Mesendoderm (in vitro differentiated cells): ENCODE data around the gene TP53AIP1.

Experiments used
- DNase-seq: peaks from one replicate; pipeline ENCODE4 v3.0.0; 2013
- H2AK5ac ChIP-seq: 2 replicates; pipeline ENCODE4 v1.6.1; 2013; ENCODE audit warnings: low read length, inconsistent platforms
- H2BK120ac ChIP-seq: 2 replicates; pipeline ENCODE4 v1.6.1; 2013; ENCODE audit warnings: low read depth, mild to moderate bottlenecking, low read length, moderate library complexity, mixed read lengths
- H2BK15ac ChIP-seq: replicated peaks from 2 replicates; pipeline ENCODE4 v1.6.1; 2013; ENCODE audit warnings: low read depth, mild to moderate bottlenecking, moderate library complexity
- H2BK5ac ChIP-seq: 2 replicates; pipeline ENCODE4 v1.6.1; 2013; ENCODE audit warnings: low read length, inconsistent platforms
- H3K18ac ChIP-seq: 2 replicates; pipeline ENCODE4 v1.6.1; 2013; ENCODE audit warnings: mild to moderate bottlenecking, low read length, mixed read lengths
- H3K23ac ChIP-seq: one replicate; pipeline ENCODE4 v1.6.1; 2013; ENCODE audit warnings: low read length
- H3K27ac ChIP-seq: 2 replicates; pipeline ENCODE4 v1.5.1; 2013; ENCODE audit warnings: low read depth, mild to moderate bottlenecking, inconsistent platforms, low read length, moderate library complexity
- H3K27me3 ChIP-seq: 2 replicates; pipeline ENCODE4 v1.6.1; 2013; ENCODE audit warnings: low read length, control low read depth, mild to moderate bottlenecking, inconsistent platforms; ENCODE audit not compliant: insufficient read depth, poor library complexity
- H3K36me3 ChIP-seq: 2 replicates; pipeline ENCODE4 v1.6.1; 2013; ENCODE audit warnings: low read length, inconsistent platforms; ENCODE audit not compliant: control insufficient read depth, insufficient read depth
- H3K4ac ChIP-seq: one replicate; pipeline ENCODE4 v1.6.1; 2013; ENCODE audit warnings: low read depth, mild to moderate bottlenecking, low read length, moderate library complexity
- H3K4me1 ChIP-seq: 2 replicates; pipeline ENCODE4 v1.6.1; 2013; ENCODE audit warnings: low read depth, low read length, inconsistent platforms; ENCODE audit not compliant: control insufficient read depth
- H3K4me2 ChIP-seq: 2 replicates; pipeline ENCODE4 v1.6.1; 2013; ENCODE audit warnings: low read length
- H3K4me3 ChIP-seq: 2 replicates; pipeline ENCODE4 v1.5.1; 2013; ENCODE audit warnings: mild to moderate bottlenecking, low read length
- H3K56ac ChIP-seq: one replicate; pipeline ENCODE4 v1.6.1; 2013; ENCODE audit warnings: low read length
- H3K79me1 ChIP-seq: 2 replicates; pipeline ENCODE4 v1.6.1; 2013; ENCODE audit warnings: low read length, inconsistent platforms
- H3K79me2 ChIP-seq: 2 replicates; pipeline ENCODE4 v1.6.1; 2013; ENCODE audit warnings: mild to moderate bottlenecking, low read length; ENCODE audit not compliant: control insufficient read depth, insufficient read depth
- H3K9ac ChIP-seq: 2 replicates; pipeline ENCODE4 v1.6.1; 2013; ENCODE audit warnings: low read length, inconsistent platforms
- H4K5ac ChIP-seq: one replicate; pipeline ENCODE4 v1.6.1; 2013; ENCODE audit warnings: low read length
- H4K8ac ChIP-seq: one replicate; pipeline ENCODE4 v1.6.1; 2013; ENCODE audit warnings: low read depth, mild to moderate bottlenecking, control low read depth, low read length, moderate library complexity
- WGBS: extraction: QIAGEN DNeasy Blood & Tissue Kit; methylation state at CpG from one replicate; pipeline ENCODE4 v1.1.7; 2013; ENCODE audit warnings: low lambda C conversion rate, missing lambda C conversion rate; ENCODE audit not compliant: insufficient coverage; ENCODE audit errors: extremely low coverage; 5-methylcytosine and 5-hydroxymethylcytosine counted together

The TP53AIP1 gene

GRCh38 chr11:128970598-128971190 lies 28.0 kb upstream of the TP53AIP1 start:
- Histone ChIP-seq H2BK15ac (no peak overlapping the region), H4K8ac (no peak overlapping the region), H4K5ac (no peak overlapping the region), H2BK5ac (no peak overlapping the region), H3K4me3 (no peak overlapping the region), H3K36me3 (peaks cover 2% of the 10 kb centered on the region), H3K27me3 (no peaks in the 10 kb centered on the region), H3K4me2 (no peak overlapping the region), H3K9ac (no peak overlapping the region), H3K4me1 (peaks cover 2% of the 10 kb centered on the region), H2BK120ac (no peak overlapping the region), H3K18ac (no peak overlapping the region), H3K23ac (no peak overlapping the region), H3K4ac (no peak overlapping the region), H3K79me1 (no peaks in the 10 kb centered on the region), H3K56ac (no peak overlapping the region), H3K27ac (no peak overlapping the region), H3K79me2 (no peaks in the 10 kb centered on the region), H2AK5ac (no peak overlapping the region)
- DNase-seq, result no peak
- WGBS, result no CpG with 5 or more reads among the region's 13 CpGs

- H2BK5ac ChIP-seq, result no peak overlapping the region
- no peak overlapping the region for H3K4me3 ChIP-seq
- no peak overlapping the region for H4K8ac ChIP-seq
- H3K56ac ChIP-seq, result no peak overlapping the region
- H3K23ac ChIP-seq, result no peak overlapping the region
- H2BK120ac ChIP-seq, result no peak overlapping the region
- no peak overlapping the region for H3K18ac ChIP-seq
- no peak overlapping the region for H2BK15ac ChIP-seq
- no peaks in the 10 kb centered on the region for H3K36me3 ChIP-seq
- no peak overlapping the region for H4K5ac ChIP-seq
- peak; percentile 12 for DNase-seq
- H3K4me1 ChIP-seq, result peaks cover 3% of the 10 kb centered on the region
- no peak overlapping the region for H3K4ac ChIP-seq
- H3K9ac ChIP-seq, result no peak overlapping the region
- no peak overlapping the region for H3K4me2 ChIP-seq
- H3K79me1 ChIP-seq, result no peaks in the 10 kb centered on the region
- H2AK5ac ChIP-seq, result no peak overlapping the region
- H3K27me3 ChIP-seq, result no peaks in the 10 kb centered on the region
- no CpG with 5 or more reads among the region's 9 CpGs for WGBS
- H3K79me2 ChIP-seq, result no peaks in the 10 kb centered on the region
- no peak overlapping the region for H3K27ac ChIP-seq
These were observed 26.2 kb upstream of the TP53AIP1 start for GRCh38 chr11:128968916-128969315.

GRCh38 chr11:128967578-128967977 lies 24.9 kb upstream of the TP53AIP1 start:
- H3K27me3 ChIP-seq, result no peaks in the 10 kb centered on the region
- H3K18ac ChIP-seq, result no peak overlapping the region
- no peak overlapping the region for H4K5ac ChIP-seq
- no peak overlapping the region for H3K27ac ChIP-seq
- H3K4ac ChIP-seq, result no peak overlapping the region
- H3K56ac ChIP-seq, result no peak overlapping the region
- H3K79me2 ChIP-seq, result no peaks in the 10 kb centered on the region
- no peak overlapping the region for H2AK5ac ChIP-seq
- no peak overlapping the region for H2BK120ac ChIP-seq
- no peak overlapping the region for H2BK15ac ChIP-seq
- no peak overlapping the region for H3K4me2 ChIP-seq
- peaks cover 6% of the 10 kb centered on the region for H3K4me1 ChIP-seq
- no peak for DNase-seq
- H3K36me3 ChIP-seq, result no peaks in the 10 kb centered on the region
- H2BK5ac ChIP-seq, result no peak overlapping the region
- H3K9ac ChIP-seq, result no peak overlapping the region
- no CpG with 5 or more reads among the region's 6 CpGs for WGBS
- H3K79me1 ChIP-seq, result no peaks in the 10 kb centered on the region
- no peak overlapping the region for H3K23ac ChIP-seq
- H4K8ac ChIP-seq, result no peak overlapping the region
- no peak overlapping the region for H3K4me3 ChIP-seq

- no peak overlapping the region for H4K8ac ChIP-seq
These were observed 22.8 kb upstream of the TP53AIP1 start for GRCh38 chr11:128965485-128965884.

GRCh38 chr11:128964463-128964930 lies 21.8 kb upstream of the TP53AIP1 start:
- H3K23ac ChIP-seq, result no peak overlapping the region
- no peak overlapping the region for H2BK120ac ChIP-seq
- H3K4ac ChIP-seq, result no peak overlapping the region
- peaks cover 6% of the 10 kb centered on the region for H3K4me1 ChIP-seq
- no peak overlapping the region for H3K4me2 ChIP-seq
- DNase-seq, result peak; percentile 84
- H3K79me2 ChIP-seq, result no peaks in the 10 kb centered on the region
- no CpG with 5 or more reads among the region's 7 CpGs for WGBS
- H3K4me3 ChIP-seq, result no peak overlapping the region
- no peak overlapping the region for H3K18ac ChIP-seq
- no peak overlapping the region for H2BK15ac ChIP-seq
- no peaks in the 10 kb centered on the region for H3K79me1 ChIP-seq
- no peaks in the 10 kb centered on the region for H3K27me3 ChIP-seq
- H4K8ac ChIP-seq, result no peak overlapping the region
- H3K27ac ChIP-seq, result no peak overlapping the region
- H3K36me3 ChIP-seq, result no peaks in the 10 kb centered on the region
- no peak overlapping the region for H3K56ac ChIP-seq
- no peak overlapping the region for H2BK5ac ChIP-seq
- no peak overlapping the region for H3K9ac ChIP-seq
- H4K5ac ChIP-seq, result no peak overlapping the region
- no peak overlapping the region for H2AK5ac ChIP-seq

More at GRCh38 chr11:128965485-128965884, 22.8 kb upstream of the TP53AIP1 start:
- Histone ChIP-seq H3K56ac (no peak overlapping the region), H3K4me1 (peaks cover 6% of the 10 kb centered on the region), H3K36me3 (no peaks in the 10 kb centered on the region), H3K27me3 (no peaks in the 10 kb centered on the region), H3K9ac (no peak overlapping the region), H4K5ac (no peak overlapping the region), H3K4me2 (no peak overlapping the region), H2AK5ac (no peak overlapping the region), H3K4me3 (no peak overlapping the region), H2BK5ac (no peak overlapping the region), H3K4ac (no peak overlapping the region), H3K23ac (no peak overlapping the region), H3K79me1 (no peaks in the 10 kb centered on the region), H2BK15ac (no peak overlapping the region), H3K79me2 (no peaks in the 10 kb centered on the region), H2BK120ac (no peak overlapping the region), H3K27ac (no peak overlapping the region), H3K18ac (no peak overlapping the region)
- no peak for DNase-seq
- no CpG with 5 or more reads among the region's 4 CpGs for WGBS
